ENCODE results near the gene MED13L.

MED13L gene

DNA sequence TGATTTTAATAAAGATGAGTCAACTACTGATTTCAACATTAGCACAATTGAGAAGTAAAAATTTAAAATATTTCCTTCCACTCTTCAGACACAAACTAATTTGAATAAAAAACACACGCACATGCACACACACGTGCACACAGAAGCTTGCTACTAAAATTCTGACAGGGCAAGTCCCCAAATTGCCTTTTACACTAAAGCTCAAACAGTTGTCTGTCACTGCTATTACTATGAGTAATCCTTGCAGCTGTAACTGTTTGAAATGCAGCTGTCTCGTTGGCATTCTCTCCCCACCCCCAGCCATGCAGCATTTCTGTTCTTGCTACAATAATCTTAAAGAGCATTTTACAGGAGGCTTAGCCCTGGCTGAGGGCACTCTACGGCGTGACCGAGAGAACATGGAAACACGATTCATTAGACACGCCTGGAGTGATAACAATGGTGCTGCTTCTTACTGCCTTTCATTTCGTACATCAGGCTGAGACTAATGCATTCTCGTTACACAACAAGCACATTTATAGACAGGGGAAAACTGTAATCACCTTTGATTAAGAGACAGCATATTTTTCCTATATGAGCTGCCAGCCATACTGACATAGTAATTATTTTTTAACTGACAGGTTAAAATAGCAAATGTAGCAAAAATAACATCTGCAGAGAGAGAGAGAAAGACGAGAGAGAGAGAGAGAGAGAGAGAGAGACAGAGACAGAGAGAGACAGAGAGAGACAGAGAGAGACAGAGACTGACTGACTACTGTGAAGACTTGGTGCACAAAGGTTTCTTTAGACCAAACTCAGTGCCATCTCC is 153.8 kb downstream of the MED13L start:
- DNase-seq, result no peak

DNA sequence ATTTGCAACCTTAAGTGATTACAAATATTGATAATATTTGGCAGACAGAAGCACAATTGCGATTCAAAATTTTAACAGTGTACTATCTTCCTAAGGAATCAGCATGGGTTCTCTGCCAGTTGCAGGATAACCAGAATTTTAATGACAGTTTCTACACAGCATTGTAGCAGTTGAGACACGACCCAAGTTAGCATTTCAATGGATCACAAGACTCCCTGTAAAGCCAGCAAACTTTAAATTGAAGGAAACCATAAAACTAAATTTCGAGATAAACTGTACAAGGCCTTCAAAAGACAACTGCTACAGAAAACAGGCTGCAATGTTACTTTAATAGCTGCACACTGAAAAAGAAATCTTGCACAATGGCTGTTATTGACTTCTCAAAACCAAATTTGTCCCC is 154.9 kb downstream of the MED13L start:
- DNase-seq, result no peak

- DNase-seq, result no peak
These were observed 156.0 kb downstream of the MED13L start for GRCh38 chr12:116121453-116121871.

- no peak for DNase-seq
These were observed 160.7 kb downstream of the MED13L start for GRCh38 chr12:116116650-116117424.

DNA sequence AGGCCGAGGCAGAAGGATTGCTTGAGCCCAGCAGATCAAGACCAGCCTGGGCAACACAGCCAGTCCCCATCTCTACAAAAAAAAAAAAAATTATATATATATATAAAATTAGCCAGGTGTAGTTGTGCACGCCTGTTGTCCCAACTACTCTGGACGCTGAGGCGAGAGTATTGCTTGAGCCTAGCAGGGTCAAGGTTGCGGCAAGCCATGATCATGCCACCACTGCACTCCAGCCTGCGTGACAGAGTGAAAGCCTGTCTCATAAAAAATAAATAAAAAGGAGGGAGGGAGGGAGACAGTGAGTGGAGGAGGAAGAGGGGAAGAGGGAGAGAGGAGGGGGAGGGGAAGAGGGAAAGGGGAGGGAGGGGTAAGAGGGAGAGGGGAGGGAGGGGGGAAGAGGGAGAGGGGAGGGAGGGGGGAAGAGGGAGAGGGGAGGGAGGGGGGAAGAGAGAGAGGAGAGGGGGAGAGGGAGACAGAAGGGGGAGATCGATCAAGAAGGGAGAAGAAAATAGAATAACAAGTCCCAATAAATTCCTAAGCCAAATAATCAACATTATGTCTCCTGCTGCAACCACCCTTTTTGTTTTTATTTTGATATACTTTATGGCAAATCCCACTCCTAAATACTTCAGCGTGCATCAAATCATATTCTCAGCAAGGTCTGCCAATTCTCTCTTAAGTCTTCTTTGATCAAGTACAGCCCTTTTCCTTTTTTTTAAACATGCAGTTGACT is 163.9 kb downstream of the MED13L start:
- DNase-seq, result no peak

DNA sequence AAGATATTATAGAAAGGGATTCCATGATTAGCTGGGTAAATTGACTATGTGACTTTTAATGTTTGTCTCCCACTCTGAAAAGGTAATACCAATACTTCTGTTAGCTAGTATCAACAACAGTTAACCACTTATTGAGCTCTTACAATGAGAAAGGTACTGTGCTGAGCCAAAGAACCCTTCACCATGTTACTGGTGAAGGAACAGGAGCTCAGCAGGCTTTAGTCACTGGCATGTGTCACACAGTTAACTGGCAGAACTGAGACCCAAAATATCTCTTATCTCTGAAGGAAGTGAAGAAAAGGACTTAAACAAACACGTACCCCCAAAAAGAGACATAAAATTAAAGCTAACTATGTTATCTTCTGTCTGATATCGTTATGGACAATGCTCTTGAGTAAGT is 170.6 kb downstream of the MED13L start:
- no peak for DNase-seq

DNA sequence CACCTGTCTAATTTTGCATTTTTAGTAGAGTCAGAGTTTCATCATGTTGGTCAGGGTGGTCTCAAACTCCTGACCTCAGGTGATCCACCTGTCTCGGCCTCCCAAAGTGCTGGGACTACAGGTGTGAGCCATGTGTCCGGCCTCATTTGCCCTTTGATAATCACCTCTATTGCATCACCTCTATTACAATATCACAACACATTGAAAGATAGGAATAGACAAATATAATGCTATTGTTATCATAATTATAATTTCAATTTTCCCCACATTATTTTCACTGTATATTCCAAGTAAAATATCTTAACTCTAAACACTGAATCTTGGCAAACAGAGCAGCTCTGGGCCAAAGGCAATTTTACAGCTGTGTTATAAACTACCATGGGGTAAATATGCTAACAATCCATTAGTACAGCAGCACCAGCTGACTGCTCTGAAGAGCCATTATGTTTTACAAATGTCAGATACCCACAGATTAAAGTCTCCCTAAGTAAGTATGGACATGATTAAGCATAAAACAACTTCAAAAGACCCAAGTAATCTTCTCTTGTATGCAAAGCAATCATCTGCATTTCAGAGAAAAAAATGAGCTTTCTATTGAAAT is 173.2 kb downstream of the MED13L start:
- DNase-seq, result no peak

- DNase-seq, result no peak
These were observed 175.5 kb downstream of the MED13L start for GRCh38 chr12:116101991-116102390.

DNA sequence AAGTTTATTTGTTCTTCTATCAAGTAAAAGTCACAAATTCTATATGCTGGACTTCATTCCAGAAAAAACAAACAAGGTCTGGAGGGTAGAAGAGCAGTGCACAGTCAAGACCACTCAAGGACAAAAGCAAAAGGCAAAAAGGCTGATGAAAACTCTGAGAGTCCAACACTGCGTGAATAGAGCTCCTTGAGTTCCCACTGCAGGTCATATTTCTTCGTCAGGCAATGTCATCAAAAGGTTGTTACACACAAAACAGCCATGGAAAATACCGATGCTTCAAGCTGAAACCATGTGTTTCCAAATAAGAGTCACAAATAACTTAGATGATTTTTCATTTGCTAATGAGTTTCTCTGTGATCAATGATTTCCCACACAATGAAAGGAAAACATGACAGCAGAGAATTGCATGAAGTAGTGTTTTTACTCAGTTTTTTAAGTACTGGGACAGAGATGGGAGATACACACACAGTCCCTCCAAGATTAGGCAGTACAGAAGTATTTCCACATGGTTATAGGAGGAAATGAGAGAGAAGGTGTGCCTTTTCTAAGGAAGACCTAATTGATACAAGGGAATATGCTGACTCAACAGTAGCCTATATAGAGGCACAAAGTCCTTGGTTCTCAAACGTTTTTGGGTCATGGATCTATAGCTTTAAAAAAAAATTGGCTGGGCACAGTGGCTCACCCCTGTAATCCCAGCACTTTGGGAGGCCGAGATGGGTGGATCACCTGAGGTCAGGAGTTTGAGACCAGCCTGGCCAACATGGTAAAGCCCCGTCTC is 177.7 kb downstream of the MED13L start:
- no peak for DNase-seq

- DNase-seq, result no peak
These were observed 180.6 kb downstream of the MED13L start for GRCh38 chr12:116096874-116097273.

- DNase-seq, result no peak
These were observed 183.0 kb downstream of the MED13L start for GRCh38 chr12:116094475-116094874.

DNA sequence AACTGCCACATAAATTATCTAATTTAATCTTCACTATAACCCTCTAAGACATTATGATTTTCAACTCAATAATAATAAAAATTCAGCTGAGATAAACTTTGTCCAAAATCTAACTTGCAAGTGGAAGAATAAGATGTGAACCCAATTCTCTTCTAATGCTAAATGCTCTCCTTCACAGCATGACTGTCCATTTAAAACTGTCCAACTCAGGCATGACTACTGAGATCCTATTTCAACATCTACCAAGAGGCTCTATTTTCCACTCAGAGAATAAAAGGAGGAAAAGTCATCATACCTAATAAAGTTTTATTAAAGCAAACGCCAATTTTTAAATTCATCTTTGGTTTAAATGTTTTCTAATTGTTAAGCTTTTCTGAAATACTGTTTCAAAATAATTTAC is 183.6 kb downstream of the MED13L start:
- no peak for DNase-seq

DNA sequence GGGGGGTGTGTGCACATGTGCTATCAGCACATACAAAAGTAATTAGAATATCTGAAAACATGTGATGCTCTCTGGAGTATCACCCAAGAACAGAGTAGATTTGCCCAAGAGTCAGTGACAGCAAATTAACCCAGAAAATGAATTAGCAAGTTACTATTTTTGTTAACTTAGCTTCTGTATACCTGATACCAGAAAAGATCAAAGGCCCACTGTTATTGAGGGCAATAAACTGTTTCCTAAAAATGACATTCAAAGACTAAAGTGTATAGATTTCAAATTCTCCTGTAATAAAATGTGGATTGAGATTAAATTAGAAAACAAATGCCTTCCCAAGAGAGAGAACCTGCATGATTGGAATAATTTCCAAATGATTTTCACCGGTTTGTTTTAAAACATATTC is 184.7 kb downstream of the MED13L start:
- no peak for DNase-seq

DNA sequence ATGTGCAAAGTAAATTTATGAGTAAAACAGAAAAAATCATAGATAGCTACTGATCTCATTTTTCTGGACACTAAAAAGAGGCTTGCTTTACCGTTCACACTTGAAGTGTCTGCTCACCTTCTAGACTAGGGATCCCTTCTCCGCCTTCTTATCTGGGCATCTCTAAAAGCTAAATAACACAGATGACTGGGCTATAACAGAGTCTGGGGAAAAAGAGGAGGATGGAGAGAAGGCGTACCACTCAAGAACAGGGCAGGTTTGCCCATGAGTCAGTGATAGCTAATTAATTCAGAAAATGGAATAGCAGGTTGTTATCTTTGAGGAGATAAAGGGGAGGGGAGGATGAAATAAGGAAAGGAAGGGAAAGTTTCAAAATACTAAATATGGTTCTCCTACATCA is 185.3 kb downstream of the MED13L start:
- no peak for DNase-seq

DNA sequence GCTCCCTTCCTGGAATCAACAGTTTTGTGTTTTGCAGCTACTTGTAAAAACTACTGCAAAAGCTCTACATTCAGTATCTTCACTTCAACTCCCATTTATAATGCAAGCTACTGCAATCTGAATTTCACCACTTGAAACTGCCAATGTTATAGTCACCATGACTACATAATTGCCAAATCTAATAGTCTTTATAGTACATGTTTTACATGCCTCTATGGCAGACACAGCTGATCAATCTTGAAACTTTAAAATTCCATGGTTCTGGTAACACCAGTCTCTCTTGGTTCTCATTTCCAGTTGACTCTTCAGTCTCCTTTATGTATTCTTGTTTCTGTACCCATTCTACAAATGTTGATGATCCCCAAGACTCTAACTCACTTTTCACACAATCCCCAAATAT is 185.9 kb downstream of the MED13L start:
- no peak for DNase-seq

DNA sequence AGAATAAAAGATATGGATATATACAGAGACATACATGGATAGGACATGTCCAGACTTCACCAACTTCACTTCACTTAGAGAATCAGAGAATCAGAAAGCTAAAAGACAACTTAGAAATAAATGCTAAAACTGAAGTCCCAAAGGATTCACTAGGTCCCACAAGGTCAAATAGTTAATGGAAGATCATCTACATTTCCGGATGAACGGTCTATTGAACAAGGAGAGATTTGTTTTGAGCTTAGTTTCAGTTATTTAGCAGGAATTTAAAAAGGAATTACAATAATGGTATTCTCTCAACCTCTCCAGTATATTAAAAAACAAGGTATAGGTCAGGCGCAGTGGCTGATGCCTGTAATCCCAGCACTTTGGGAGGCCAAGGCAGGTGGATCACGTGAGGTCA is 187.0 kb downstream of the MED13L start:
- no peak for DNase-seq

- no peak for DNase-seq
These were observed 188.4 kb downstream of the MED13L start for GRCh38 chr12:116089080-116089479.

- no peak for DNase-seq
These were observed 189.5 kb downstream of the MED13L start for GRCh38 chr12:116087962-116088361.

- DNase-seq, result no peak
These were observed 190.1 kb downstream of the MED13L start for GRCh38 chr12:116087399-116087798.

DNA sequence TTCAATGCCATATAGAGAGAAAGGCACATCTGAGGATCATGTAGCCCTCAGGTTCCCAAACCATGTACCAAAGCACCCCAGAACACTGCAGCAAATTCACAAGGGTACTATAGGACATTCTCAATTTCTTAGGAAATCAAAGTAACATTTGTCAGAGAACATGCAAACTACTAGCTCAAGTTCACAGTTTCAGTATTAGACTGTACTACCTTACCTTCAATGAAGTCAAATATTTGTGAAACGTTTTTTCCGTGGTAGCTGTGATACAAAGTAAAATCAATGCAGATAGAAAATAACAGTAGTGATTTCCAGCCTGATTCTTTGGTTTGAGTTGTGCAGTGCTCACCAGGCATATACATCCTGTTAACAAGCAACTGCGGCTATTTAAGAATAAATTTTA is 197.1 kb downstream of the MED13L start:
- no peak for DNase-seq

GRCh38 chr12:116078396-116078795 is 199.1 kb downstream of the MED13L start:
- no peak for DNase-seq

- no peak for DNase-seq
These were observed 200.1 kb downstream of the MED13L start for GRCh38 chr12:116077431-116077830.
